GM21723 (cell line): ENCODE data around the gene RASAL1.
A peak's percentile ranks its signal among the peaks of the same experiment; 100 is the strongest.

Source experiments
- ATAC-seq: cut with Tn5 transposase; IDR thresholded peaks from one replicate; pipeline ENCODE4 v1.9.1; 2021; ENCODE audit warnings: mild to moderate bottlenecking, moderate library complexity; ENCODE audit not compliant: unreplicated experiment

RASAL1 gene

DNA sequence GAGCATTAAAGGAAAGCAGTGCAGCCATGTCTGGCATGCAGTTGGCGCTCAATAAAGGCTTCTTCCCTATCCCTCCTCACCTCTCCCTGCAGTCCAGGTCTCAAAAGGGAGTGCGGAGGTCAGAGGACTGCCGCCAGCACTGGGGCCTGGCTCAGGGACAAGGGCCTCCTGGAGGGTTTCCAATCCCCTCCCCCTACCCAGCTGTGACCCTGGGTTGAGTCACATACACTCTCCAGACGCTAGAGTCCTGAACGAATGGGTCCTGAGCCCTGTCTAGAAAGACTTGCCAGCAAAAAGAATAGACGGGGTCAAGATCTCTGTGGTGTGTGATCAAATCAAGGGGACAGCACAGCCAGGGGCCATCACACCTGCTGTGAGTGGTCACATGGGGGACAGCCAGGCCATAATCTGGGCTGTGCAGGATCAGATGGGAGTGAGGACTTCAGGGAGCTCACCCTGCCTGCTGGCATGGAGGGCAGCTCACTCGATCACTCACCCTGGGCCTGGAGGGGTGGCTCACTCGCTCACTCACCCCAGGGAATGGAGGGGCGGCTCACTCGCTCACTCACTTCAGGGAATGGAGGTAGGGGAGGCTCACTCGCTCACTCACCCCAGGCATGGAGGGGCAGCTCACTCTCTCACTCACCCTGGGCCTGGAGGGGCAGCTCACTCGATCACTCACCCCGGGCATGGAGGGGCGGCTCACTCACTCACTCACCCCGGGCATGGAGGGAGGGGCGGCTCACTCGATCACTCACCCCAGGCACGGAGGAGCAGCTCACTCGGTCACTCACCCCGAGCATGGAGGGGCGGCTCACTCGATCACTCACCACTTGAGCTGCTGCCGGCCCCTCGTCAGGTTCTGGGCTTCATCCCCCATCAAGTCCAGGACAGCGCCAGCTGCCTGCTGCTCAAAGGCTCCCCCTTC, 26.8 kb upstream of the RASAL1 start:
- no peak for ATAC-seq

- ATAC-seq: no peak
Observed at GRCh38 chr12:113161415-113162016, 26.0 kb upstream of the RASAL1 start.

DNA sequence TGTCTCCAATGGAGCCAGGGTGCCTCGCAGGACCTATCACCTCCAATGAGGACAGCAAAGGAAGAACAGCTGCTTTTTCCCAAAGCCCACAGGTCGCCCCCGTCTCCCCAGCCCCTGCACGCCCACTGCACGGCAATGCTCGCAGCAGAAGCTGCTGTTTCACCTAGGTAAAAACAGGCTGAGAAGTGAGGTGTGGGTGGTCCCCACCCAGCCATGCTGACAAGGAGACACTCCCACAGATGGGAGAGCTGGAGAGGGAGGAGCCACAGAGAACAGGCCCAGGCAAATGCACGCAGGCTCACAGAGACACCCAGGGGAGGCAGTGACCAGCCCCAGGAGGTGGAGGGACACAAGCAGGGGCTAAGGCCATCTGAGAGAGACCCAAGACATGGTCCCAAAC, 24.4 kb upstream of the RASAL1 start:
- ATAC-seq: no peak

DNA sequence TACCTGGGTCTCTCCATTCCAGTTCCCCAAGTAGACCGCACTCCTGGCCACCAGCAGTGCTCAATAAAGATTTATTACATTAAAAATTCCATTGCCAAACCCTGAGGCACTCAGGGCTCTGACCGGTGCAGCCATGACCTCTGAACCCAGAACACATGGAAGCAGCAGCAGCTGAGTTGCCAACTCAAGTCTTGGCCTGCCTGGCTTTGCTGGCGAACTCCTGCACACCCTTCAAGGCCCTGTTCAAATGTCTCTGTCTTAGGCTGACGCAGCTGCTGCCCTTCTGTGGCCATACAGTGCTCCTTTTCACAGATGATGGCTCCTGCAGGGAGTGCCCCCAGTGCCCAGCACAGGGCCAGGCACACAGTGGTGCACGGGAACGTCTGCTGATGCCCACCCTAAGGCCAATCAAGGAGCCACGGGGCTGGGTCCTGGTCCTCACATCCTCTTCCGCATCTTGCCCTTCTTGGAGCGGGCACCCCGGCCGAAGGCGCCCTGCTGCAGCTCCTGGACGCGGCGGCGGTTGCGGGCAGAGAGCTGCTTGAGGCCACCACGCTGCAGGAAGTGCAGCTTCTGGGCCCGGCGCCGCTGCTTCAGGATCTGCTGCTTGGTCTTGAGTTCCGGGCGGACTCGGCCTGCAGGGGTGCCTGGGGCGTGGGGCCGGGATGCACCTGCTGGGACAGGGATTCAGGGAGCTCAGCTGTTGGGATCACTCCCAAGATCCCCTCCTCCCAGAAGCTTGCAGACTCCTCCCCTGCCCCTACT, 23.1 kb upstream of the RASAL1 start:
- ATAC-seq: no peak

- no peak for ATAC-seq
Observed at GRCh38 chr12:113157218-113157859, 21.8 kb upstream of the RASAL1 start.

DNA sequence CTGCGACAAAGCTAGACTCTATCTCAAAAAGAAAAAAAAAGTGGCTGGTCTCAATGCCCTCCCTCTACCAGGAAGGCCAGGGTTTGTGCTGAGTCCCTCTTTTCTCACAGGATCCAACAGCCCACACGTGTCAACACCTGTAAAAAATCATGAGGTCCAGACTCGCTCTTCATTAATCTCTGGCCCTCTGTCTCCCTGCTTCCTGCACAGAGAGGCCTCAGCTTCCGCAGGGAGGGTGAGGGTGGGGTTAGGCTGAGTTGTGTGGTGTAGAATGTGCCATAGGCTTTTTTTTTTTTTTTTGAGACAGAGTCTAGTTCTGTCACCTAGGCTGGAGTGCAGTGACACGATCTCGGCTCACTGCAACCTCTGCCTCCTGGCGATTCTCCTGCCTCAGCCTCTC, 20.1 kb upstream of the RASAL1 start:
- ATAC-seq: no peak

- ATAC-seq: no peak
Observed at GRCh38 chr12:113155060-113155459, 19.5 kb upstream of the RASAL1 start.

- ATAC-seq: no peak
Observed at GRCh38 chr12:113154351-113154973, 18.9 kb upstream of the RASAL1 start.

GRCh38 chr12:113152835-113153814, 17.6 kb upstream of the RASAL1 start:
- peak; percentile 76 for ATAC-seq

DNA sequence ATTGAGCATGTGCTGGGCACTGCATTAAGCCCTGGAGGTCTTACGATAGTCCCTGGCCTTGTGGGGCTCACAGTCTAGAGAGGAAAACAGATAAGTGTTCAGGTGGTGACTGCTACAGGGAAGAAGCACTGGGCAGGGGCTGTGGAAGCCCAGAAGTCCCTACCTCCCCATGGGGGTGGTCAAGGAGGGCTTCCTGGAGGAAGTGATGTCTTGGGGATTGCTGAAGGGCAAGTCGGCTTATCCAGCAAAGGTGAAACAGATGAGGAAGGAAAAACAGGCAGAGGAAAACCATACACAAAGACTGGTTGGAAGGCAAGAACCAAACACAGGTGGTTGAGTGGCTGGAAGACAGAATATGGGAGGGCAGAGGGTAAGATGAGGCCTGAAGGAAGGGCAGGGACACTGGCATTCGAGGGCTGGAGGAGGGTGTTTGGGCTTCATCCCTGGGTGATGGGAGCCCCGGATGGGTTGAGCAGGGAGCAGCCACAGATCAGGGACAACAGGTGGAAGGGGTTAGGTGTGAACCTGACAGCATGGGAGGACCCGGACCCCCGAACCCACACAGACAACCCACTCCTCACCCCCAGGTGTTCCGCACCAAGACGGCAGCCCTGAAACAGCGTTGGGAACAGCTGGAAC, 16.8 kb upstream of the RASAL1 start:
- ATAC-seq: no peak

DNA sequence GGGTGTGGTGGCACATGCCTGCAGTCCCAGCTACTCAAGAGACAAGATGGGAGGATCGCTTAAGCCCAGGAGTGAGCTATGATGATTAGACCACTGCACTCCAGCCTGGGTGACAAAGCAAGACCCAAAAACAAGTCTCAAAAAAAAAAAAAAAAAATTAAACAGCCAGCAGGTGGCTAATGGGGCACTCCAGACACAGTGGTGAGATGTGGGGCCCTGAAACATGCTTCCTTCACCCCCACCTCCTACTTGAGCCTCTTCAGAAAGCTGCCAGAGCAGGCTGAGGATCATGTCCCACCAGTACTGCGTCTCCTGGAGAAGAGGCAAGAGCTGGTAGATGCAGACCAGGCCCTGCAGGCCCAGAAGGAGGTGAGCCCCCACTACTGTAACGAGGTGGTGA, 16.1 kb upstream of the RASAL1 start:
- ATAC-seq: no peak

DNA sequence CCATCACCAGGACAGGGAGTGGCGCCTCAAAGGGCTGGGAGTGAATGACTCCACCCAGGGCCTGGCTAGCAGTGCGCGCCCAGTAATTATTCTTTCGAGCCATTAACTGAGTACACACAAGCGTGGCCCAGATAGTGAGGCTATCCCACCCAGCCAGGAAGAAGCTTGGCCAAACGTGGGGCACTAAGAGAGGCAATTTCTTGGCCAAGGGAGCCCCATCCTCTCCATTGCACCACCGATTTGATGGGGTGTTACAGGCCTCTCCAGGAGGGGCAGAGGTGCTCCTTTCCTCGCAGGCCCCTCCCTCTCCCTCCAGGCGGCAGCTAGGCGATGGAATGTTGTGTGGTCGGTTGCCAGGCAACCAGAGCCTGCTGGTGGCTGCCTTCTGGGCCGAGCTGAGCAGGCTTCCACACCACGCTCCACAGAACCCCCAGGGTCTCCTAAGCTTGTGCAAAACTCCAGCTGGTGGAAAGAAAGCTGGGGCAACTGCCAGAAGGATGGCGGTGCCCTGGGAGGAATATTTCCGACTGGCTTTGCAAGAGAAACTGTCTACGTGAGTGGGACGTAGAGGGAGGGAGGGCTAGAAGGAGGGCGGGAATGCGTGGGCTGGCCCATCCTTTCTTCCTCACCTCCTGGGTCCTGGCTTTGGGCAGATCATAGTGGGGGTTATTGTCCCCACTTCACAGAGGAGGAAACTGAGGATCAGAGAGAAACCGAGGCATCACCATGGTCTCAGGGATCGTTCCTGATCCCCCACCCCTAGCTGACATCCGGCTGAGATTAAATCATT, 14.0 kb upstream of the RASAL1 start, which contains the start of gene CFAP73:
CFAP73 (plus strand) TSS at position 364 of the 790 bp plus-strand sequence; CDS start at position 498, 134 bp downstream.
- no peak for ATAC-seq

GRCh38 chr12:113146999-113147398, 11.4 kb upstream of the RASAL1 start:
- no peak for ATAC-seq

GRCh38 chr12:113145720-113146551, 10.4 kb upstream of the RASAL1 start:
- ATAC-seq: no peak

- ATAC-seq: no peak
Observed at GRCh38 chr12:113144806-113145205, 9.2 kb upstream of the RASAL1 start.

- no peak for ATAC-seq
Observed at GRCh38 chr12:113143959-113144358, 8.4 kb upstream of the RASAL1 start.

- ATAC-seq: no peak
Observed at GRCh38 chr12:113142886-113143332, 7.3 kb upstream of the RASAL1 start.
